NCI-H82 treated with DMSO at 0.1 percent for 48 hours (cell line): ENCODE data around the gene NDRG4.

Source experiments
- DNase-seq: peaks from one replicate; lab custom pipeline; 2025; ENCODE audit not compliant: unreplicated experiment; lab: John Stamatoyannopoulos, UW

NDRG4 gene

DNA sequence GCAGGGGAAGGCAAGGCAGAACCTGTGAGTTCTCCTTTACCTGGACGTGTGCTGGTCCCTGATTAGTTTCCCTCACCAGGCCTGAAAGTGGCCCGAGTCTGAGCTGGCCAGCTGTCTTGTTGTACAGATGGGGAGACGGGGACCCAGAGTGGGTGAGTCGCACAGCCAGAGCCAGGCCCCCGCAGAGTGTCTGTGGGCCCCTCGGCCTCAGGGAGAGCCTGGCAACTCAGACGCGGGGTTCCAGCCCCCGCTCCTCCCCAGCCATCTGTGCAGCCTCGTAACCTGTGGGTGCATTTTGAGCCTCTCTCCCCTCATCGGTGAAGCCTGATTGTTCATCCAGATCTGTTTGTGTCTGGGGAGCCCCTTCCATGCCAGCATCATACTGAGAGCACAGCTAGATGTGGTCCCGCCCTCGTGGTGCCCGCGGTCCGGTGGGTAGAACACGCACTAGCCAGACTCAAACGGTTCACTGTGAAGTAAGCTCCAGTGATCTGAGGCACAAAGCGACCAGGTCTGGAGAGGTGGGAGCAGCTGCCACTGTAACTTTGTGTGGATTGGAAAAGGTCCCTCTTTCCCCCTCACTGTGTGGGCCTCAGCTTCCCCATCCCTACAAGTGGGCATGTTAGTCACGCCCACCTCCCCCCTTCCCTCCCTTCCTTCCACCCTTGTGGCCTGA is 6.0 kb upstream of the NDRG4 start:
- no peak for DNase-seq

DNA sequence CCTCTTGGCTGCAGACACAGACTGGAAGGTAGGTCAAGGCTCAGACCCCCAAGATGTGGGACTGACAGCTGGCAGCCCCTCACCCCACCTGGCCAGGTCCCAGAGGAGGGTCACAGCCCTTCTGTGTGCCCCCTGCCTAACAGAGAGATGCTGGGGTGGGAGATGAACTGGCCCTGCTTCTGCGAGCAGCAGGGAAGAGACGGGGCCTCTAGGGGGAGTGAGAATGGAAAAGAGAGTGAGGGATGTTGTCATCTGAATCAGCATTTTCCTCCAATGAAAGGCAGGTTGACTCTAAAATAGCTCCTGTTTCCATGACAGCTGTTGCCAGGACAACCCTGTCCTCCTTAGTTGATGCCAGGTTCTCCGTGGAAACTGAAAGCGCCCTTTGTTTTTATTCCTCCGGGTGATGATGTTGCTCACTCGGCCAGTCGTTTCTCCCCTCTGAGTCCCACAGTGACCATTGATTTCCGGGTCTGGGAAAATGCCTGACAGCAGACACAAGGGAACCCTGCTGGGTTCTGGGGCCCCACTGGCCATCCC is 4.9 kb upstream of the NDRG4 start:
- DNase-seq: peak; percentile 20

DNA sequence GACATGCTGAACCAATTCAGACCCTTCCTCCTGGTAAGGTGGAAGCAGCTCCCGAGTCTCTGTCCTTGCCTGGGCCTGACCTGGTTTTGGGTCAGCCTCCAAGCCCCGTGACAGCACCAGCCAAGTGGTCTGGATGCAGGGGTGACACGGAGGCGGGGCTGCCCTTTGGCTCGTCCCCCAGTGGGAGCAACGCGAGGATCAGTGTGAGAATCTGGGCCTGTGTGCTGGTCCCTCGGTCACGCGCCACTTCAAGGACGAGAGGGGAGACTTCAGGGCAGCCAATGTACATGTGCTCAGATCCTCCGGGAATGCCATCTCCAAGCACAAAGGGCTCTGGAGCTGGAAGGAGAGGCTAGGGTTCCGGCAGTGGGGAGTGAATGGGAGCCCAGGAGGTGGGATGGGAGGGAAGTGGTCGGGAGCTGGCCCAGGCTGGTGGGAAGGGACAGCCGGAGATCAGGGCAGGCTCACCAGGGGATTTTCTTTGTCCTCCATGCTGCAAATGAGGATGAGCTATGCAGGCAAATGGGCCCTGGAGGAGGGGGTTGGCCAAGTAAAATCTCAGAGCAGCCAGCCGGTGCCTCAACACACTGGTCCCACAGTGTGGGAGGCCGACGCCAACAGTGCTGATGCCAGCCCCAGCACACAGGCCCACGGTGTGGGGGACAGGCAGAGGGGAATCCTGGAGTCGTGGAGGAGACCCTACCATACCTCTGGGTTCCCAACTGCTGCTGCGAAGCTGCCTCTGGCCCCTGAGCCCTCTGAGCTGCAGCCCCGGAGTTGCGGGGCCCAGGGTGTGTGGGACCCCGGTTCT is 4.2 kb upstream of the NDRG4 start:
- DNase-seq: no peak

DNA sequence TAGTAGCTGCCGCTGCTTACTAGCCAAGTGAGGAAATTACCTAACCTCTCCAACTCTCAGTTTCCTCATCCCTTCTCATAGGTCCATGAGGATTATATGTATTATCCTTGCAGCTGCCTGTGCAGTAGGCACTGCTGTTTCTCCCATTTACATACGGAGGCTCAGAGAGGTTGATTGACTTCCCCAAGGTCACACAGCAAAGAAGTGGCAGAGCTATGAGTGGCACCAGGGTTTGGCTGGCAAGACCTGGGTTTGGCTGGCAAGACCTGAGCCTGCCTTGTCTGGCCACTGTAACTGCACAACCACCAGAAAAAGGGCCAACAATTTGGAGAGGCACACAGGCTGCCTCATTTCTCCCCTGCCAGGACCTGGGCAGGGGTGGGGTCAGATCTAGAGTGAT is 2.5 kb upstream of the NDRG4 start:
- DNase-seq: no peak

DNA sequence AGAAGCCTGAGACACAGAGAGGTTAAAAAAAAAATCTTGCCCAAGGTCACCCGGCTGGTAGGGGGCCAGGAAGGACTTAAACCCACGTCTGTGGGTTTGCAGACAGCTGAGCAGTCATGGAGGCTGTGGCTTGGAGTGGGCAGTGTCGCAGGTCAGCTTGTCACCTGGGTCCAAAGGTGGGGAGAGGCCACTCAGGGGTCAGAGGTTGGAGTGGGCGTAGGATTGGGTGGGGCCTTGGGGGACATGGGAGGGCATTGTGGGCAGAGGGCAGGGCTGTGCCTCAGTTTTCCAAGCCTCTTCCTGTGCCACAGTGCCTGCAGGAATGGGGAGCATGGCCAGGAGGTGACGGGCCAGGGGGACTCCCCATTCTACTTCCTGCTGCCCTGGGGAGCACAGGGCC is 2.0 kb upstream of the NDRG4 start:
- no peak for DNase-seq

DNA sequence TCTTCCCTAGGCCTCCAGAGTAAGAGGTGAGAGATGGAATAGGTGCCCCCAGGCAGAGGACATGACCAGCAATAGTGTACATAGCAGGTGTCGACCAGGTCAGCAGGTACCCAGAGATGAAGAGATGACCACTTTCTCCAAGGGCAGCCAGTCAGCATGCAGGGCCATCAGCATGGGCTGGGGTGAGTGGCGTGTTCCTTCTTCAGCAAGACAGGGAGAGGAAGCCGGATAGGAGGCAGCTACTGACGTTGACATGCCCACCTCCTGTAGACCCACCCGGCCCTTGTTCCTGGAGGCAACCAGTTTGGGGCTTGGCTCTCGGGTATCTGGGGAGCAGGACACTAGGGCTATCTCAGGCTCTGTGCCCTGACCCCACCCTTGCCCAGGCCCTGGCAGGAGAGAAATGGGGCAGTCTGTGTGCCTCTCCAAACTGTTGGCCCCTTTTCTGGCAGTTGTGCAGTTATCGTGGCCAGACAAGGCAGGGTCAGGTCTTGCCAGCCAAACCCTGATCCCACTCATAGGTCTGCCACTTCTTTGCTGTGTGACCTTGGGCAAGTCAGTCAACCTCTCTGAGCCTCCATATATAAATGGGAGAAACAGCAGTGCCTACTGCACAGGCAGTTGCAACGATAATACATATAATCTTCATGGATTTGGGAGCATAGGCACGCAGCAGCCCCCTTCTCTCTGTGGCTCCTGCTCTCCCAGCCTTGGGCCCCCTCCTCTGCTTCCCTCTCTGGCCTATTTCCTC is 1.4 kb upstream of the NDRG4 start:
- no peak for DNase-seq

DNA sequence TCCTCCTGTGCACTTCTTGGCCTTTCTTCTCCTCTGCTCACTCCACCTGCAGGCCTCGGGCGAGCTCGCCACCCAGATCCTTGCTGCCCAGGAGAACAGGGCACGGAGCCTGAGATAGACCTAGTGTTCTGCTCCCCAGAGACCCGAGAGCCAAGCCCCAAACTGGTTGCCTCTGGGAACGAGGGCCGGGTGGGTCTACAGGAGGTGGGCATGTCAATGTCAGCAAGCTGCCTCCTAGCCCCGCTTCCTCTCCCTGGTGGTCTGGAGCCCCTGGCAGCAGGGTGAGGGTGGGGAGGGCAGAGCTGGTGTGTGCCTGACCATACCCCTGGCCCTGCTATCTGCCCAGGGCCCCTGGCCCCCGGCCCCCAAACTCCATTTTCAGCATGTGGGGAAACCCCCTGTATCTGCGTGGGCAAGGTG is 841 bp upstream of the NDRG4 start:
- no peak for DNase-seq

DNA sequence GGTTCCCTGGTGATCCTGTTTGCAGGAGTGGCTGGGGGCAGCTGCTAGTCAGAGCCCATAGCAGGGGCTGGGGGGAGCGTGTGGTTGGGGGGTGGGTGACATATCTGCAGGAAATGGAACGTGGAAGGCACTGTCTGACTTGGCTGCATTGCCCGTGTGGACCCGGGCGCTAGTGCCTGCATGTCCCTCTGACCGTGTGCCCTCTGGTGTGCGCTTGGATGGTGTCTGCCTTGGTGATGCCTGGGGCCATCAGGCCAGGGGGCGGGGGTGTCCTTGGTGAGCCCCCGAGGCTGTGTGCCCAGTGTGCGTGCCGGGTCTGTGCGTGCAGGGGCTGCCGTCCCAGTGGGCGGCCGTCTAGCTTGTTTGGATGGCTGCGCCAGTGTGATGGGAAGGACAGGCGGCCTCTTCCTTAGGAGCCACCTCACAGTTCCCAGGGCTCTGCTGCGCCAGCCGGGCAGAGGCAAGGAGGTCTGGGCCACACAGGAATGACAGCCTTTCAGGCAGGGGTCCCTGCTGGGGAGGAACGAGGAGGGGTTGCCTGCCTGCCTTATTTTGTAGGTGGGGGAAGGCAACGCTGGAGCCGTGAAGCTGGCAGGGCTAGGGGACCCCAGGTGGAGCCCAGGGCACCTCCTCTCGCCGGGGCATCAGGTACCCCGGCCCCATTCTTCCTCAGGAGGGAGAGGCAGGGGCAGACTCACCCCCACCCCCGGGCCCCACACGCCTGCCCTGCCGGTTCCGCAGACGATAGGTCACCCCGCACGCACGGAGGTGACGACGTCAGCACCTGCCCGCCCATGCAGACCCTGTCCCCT is 693 bp downstream of the NDRG4 start:
- no peak for DNase-seq

DNA sequence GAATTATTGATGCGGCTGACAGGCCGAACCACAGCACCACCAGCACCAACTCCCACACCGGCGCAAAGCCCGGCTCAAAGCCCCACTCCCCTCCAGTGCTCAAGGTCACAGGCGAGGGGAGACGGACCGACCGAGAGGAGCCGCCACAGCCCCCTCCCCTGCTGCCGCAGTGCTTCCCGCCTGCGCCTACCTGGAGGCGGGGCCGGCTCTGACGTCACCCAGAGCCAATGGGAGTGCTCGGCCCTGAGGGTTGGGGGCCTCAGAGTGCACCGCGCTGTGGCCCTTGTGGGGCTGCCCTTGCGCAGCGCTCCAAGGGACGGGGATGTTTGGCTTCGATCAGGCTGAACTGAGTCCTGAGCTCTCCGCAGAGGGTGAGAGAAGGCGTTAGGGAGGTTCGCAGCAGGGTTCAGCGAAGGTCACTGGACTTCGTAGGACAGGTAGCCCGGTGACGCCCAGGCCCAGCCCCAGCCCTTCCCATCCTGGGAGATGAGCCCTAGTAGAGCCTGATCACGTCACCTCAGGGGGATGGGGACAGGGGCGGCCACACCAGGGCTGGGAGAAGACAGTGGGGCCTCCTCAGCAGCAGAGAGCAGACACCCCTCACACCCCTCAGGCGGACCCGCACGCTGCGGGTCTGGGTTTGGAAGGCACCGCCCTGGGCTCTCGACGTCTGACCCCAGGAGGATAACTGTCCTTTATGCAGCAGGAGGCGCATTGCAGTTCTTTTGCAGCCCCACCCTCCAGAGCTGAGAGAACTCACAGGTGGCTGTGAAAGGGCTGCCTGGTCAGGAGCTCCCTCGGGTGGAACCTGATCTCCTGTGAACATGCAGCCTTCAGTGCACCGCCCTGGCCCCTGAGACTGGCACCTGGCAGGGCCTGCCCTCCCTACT is 1.5 kb downstream of the NDRG4 start:
- DNase-seq: no peak

DNA sequence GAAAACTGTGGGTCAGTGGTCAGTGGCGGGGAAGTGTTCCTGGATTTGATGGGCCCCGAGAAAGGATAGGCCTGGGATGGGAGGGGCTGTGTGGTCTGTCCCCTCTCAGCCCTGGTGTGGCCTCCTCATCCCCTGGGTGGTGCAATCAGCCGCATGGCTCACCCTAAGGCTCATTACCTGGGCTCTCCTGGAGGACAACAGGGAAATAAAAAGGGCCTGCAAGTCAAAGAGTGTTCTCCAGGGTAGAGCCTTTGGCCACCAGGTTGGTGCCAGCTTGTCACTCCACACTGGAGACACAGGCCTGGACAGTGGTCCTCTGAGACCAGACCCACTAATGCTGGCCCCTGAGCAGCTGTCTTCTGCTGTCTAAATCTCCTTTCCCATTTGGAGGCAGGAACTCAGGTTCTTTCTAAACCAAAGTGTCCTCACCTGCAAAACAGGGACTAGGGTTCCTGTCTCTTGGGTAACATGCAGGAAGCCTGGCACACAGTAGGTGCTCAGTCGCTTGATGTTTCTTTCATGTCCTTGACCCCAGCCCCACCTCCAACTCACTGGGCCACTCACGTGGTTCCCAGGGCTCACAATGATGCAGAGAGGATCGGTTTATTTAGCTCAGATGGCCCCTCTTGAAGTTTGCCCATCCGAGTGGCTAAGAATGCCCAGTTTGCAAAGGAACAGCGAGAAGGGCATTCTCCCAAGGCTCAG is 2.4 kb downstream of the NDRG4 start:
- no peak for DNase-seq

DNA sequence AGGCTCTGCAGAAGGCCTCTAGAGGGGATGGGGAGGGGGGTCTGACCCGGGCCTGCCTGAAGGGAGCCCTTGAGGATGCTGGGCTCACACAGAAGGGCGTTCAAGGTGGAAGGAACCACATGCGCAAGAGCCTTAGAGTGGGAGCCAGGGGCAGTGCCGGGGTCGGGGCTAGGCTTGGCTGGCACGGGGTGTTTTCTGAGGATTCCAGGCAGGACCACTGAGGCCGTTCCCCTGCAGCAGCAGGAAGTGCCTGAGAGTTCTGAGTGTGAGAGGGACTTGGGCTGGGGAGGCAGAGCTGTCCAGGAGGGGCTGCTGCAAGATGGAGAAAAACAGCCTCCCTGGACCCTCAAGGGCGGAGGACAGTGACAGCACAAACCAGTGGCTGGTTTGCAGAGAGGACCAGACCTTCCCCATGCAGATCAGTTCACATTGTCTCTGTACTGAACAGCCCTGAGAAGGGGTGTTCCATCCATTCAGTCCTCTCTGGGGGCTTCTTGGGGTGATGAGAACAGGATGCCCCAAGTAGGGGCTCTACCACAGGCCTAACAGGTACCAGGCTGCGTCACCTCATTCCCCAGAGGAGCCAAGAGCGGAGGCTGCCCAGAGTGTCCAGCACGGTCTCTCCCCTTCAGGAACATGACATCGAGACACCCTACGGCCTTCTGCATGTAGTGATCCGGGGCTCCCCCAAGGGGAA is 3.4 kb downstream of the NDRG4 start:
- DNase-seq: no peak

DNA sequence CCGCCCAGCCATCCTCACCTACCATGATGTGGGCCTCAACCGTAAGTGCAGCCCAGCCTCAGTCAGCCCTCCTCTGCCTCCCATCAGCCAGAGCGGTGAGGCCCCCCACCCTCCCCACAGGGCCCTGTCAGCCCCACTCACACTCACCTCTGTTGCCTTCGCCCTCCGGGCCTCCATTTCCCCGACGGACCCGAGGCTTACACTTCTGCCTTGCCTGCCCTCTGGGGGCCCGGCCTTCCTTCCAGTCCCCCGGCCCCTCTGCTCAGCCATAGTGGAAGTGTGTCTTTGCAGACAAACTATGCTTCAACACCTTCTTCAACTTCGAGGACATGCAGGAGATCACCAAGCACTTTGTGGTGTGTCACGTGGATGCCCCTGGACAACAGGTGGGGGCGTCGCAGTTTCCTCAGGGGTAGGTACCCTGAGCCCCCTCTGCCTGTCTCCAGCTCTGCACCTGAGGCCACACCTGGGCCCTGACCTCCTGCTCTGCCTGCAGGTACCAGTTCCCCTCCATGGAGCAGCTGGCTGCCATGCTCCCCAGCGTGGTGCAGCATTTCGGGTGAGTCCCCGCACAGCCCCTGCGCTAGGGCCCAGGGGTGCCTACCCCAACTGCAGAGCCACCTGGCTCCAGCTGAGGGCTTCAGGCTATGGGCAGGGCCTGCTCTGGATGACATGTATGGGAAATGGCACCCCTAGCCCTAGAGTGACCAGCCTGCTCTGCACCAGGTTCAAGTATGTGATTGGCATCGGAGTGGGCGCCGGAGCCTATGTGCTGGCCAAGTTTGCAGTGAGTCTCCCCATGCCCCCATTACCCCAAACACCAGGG is 4.1 kb downstream of the NDRG4 start:
- DNase-seq: no peak

DNA sequence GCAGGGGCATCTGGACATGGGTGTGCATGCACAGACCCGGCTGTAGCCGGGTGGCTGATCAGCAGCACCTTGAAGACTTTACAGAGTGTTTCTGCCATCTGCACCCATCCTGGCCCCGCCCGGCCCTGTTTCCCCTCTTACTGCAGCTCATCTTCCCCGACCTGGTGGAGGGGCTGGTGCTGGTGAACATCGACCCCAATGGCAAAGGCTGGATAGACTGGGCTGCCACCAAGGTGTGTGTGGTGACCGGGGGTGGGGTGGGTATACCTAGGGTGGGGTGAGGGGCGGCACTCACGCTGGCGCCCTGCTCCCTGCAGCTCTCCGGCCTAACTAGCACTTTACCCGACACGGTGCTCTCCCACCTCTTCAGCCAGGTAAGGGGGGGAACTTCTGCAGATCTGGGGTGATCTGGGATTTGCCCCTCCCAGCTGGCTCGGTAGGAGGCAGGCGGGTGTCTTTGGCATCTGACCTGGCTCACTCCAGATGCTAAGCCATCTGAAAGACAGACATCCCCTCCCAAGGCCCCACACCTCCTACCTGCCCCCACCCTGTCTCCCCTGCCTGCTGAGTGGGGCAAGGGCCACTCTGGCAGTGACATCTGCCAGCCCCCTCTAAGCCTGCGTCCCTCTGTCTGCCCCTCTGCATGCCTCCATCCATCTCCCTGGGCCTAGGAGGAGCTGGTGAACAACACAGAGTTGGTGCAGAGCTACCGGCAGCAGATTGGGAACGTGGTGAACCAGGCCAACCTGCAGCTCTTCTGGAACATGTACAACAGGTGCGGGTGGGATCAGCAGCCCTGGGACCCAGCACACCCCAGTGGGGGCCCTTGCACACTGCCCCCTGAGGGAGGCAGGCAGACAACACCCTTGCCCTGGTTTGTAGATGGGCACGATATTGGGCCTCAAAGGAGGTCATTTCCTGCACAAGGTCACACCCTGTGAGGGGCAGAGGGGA is 6.6 kb downstream of the NDRG4 start:
- no peak for DNase-seq

DNA sequence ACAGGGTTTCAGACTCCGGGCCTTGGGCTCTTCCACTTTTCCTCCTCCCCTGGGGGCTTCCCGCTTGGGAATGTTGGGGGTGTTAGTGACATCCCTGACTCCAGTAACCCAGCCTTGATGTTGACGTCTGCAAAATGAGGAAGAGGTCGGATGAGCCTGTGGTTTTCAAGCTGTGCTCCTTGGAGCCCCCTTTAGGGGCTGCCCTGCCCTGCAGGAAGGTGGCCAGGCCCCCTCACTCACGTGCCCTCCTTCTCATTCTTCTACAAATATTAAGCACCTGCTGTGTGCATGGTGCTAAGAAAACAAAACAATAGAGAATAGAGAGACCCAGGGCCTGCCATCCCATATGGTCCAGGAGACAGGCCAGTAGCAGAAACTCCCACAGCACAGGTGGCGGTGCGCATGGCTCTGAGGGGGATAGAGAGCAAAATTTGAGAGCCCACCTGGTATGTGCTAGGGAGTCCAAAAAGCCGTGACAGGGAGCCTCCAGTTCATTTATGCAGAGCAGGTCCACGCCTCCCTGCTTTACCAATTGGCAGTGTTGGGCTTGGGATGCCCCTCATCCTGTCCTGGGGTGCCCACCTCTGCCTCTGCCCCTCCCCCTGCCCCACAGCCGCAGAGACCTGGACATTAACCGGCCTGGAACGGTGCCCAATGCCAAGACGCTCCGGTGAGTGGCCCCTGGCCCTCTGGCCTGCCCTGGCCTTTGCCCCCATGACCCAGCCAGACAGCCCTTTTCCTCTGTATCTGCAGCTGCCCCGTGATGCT is 7.4 kb downstream of the NDRG4 start:
- no peak for DNase-seq

DNA sequence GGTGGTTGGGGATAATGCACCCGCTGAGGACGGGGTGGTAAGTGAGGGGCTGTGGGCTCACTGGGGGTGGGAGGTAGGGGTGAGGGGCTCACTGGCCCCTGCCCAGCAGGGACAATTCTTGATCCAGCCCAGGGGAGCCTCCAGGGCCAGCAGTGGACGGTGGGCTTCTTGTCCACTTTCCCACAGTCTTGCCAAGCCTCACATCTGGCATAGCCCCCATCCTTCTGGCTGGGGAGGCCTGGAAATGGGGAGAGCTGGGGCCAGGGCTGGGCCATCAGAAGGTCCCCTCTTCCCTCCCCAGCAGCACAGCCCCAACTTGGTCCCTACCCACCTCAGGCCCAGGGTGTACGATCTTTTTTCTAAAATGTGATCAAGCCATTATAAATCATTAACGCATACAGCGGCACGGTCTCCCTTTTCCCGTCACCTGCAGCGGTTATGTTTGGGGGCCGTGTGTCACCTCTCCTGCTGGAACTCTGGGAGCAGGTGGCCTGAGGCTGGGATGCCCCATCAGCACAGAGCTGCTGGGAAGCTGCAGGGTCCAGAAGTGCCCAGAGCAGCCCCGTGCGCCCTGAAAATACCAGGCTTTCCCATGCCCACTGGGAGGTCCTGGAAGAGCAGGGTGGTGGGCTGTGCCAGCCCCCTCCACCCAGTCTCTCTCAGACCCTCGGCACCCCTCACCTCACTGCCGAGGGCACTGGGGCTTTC is 8.2 kb downstream of the NDRG4 start:
- DNase-seq: no peak
